Measurements from ENCODE around the gene ABCA4.
"Not testable (repeated sequence)": the region's sequence is repeated elsewhere in the genome, so short reads cannot be mapped to it uniquely, and the experiment has no call there.

The ABCA4 gene

GRCh38 chr1:93999840-94000415 lies 121.0 kb downstream of the ABCA4 start:
- no peak for DNase-seq

DNA sequence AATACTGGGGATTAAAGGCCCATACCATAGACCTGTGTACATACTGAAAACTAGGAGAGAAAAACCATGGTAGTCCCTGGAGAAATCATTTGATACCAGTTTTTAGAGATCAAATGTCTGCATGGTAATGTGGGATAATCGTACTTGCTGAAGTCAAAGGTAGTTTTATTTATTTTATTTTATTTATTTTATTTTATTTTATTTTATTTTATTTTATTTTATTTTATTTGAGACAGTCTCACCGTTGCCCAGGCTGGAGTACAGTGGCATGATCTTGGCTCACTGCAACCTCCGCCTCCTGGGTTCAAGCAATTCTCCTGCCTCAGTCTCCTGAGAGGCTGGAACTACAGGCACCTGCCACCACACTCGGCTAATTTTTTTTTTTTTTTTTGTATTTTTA lies 122.4 kb downstream of the ABCA4 start:
- DNase-seq = not testable (repeated sequence)

GRCh38 chr1:93997756-93998155 lies 123.2 kb downstream of the ABCA4 start:
- no peak for DNase-seq

DNA sequence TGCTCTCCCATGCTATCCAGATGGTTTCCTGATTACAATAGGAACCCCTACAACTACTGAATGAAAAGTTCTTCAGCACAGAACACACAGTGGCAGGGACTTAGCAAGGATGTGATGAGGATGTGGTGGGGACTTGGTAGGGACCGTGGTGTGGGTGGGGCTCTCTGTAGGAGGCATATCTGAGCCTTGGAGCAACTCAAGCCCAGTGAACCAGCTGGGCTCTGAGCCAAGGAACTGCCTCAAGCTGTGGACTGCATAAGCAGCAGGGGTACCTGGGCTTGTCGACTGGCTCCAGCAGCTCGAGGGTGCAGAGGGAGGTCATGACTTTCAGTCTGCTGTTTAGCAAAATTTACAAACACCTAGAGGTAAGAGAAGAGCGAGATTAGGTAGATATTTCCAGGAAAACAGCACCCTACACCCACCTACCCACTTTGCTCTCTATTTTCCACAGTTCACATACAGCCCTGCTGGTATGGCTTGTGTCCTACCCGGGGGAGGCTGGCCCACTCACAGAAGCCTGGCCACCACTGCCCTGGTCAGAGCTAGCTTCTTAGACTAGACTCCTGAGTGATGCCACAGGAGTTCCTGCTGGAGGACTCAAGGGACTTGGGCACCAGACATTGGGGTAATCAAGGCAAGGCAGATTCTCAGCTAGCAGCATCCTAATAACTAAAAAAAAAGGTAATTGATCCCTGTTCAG lies 125.0 kb downstream of the ABCA4 start:
- DNase-seq = no peak

GRCh38 chr1:93993731-93994130 lies 127.2 kb downstream of the ABCA4 start:
- no peak for DNase-seq

DNA sequence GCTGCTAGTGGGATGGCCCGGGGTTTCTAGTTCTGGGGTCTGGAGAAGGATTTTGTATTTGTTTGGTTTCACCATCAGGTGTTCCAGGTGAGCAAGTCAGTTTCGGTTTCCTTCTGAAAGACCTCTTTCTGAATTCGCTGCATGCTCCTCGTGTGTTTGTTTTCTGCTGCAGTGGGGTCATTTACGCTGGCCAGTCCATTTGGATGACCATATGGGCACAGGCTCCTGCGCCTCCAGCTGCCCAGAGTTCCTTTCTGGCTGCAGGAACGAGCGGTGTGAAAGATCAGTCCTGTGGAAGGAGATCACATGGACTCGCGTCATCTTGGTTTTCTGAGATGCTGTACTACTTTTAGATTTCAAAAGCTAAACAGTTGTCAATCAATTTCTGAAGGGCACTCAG lies 128.0 kb downstream of the ABCA4 start:
- no peak for DNase-seq

DNA sequence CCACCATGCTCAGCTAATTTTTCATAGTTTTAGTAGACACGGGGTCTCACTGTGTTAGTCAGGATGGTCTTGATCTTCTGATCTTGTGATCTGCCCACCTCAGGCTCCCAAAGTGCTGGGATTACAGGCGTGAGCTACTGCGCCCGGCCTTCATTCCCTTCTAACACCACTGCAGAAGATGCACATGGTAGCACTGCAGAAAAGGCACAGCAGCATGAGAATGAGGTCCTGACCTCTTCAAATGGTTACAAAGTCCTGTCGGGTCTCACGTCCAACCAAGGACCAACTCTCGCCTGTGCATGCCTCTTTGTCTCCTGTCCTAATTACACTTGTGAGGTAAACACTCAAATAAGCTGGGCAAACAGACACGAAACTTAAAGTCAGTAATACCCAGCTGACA lies 128.8 kb downstream of the ABCA4 start:
- DNase-seq = no peak

- no peak for DNase-seq
Measured at GRCh38 chr1:93991271-93991670, 129.7 kb downstream of the ABCA4 start.

GRCh38 chr1:93990477-93990876 lies 130.5 kb downstream of the ABCA4 start:
- DNase-seq = not testable (repeated sequence)

- no peak for DNase-seq
Measured at GRCh38 chr1:93990010-93990409, 130.9 kb downstream of the ABCA4 start.

DNA sequence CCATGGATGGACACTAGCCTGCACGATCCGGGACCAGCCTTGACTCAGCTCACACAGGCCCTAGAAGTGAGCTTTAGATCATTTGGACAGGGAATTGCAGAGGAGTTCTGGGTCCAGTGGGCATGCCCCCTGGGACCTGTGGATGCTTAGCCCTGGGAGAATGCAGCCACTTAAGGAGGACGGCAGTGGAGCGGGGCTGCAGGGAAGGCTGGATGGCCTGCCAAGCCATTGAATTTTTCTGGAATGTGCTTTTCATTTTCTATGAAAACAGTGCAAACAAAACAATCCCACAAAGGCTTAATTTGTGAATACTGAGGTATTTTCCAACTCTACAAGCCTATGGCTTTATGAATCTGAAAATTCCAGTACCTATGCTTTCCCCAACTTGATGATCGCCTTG lies 131.3 kb downstream of the ABCA4 start:
- no peak for DNase-seq

DNA sequence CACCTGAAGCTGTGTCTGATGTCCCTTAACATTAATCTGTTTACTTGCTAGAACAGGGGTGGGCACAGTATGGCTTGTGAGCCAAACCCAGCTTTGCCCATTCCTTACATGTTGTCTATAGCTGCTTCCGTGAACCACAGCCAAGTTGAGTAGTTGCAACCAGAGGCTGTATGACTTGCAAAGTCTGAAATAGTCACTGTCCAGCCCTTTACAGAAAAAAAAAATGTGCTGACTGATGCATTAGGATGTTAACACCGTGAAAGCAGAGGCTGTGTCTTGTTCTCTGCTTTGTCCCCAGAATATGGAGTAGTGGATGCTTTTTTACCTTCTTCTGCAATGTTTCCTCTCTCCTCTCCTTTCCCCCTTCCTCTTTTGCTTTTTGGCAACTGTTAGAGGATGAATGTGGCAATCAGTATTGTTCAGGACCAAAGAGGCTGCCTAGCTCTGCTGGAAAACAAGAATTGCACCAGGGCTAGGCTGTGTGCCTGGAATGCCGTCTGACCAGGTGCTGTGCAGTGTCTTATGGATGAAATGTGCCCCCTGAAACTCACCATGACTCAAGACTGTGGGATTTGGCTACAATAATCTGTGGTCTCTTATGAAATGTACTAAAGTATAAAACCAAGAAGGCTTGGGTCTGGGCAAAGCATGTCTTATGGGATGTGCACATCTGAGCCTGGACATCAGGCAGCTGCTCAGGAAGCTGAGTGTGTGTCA lies 132.2 kb downstream of the ABCA4 start:
- no peak for DNase-seq

DNA sequence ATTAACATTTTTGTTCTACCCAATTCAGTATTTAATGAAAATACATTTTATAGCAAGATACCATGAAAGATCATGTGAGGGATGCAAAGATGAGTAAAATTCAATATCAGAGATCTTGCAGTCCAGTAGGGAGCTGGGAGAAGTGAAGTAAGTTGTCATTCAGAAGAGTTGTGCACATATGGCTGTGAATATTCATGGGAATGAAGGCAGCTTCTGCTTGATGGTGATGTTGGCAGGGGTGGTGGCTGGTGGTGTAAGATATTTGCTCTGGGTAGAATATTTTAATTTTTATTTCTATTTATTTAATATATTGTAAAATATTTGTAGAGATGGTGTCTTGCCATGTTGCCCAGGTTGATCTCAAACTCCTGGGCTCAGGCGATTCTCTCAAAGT lies 139.7 kb downstream of the ABCA4 start:
- no peak for DNase-seq

- no peak for DNase-seq
Measured at GRCh38 chr1:93980320-93981273, 140.4 kb downstream of the ABCA4 start.

GRCh38 chr1:93979718-93980319 lies 141.1 kb downstream of the ABCA4 start:
- DNase-seq = no peak

DNA sequence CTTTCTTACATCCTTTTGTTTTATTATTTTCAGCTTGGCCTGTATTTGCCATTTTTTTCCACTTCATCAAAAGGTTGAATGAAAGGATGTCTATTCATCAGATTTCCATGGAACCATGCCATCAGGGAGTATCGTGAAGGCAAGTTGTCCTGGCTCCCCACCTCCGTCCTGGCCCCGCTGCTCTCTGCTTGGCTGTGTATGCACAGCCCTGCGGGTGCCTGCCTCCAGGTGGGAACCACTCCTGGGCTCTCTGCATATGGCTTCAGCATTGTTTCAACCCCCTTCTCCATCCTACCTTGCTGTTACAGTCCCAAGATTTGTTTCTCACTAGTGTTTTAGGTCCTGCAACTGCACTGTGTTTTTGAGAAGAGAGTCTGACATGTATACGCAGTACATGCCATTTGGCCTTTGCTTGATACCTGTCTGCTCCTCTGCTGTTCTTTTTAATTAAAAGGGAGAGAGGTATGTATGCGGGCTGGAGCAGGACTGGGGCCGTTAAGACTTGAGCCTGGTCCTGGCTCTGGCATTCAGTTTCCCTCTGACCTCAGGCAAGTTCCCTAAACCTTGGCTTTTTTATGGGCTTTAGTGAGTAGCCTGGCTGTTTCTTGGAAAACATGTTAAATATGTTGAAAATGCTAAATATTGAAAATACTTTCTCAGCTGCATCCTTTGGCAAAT lies 141.8 kb downstream of the ABCA4 start:
- no peak for DNase-seq

DNA sequence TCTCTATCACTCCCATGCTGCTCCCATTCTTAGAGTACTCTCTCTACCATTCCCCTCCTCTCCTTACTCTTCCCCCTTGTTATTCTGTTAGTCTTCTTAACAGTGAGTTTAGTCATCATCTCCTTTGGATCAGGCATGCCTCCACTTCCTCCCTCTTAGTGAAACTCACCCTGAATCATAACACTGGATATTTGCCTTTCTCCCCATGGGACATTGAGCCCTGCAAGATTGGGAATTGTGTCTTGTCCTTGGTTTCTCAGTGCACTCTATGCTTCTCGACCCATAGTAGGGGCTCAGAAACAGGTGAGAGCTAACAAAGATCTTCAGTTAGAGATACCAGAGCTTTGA lies 143.4 kb downstream of the ABCA4 start:
- DNase-seq = no peak

DNA sequence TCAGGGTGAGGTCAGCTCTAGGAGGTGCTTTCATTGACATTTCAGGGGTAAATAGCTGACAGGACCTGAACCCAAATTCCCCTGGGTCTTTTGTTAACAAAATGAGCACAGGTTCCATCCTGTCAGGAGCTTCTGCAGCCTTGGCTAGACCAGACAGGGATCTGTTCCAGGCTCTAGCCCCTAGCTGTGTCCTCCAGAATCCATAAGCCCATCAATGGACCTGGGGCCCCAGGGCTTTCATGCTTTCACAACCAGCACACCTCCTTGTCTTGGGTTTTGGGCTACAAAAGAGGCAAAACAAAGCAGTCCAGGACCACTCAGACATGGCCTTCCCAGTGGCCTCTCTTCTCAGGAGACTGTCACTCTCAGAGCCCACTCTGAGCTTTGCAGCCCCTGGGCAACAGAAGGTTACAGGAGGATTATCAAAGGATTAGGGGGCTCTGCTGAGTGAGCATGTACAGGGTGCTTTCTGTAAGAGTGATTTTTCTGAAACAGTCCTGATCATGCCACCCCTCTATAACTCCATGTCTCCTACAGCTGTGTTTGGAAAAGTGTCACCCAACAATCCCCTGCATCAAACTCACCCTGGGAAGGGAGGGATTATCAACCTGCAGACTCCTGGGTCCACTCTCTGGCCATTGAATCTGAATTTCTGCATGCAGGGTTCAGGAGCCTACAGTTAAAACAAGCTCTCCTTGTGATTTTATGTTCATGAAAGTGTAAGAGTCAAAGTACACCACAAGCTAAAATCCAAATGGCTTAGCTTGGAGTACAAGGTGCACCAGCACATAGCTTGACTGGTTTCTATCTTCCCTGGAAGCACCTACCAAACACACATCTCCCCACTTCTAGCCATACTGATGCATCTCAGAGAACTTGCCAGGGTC lies 144.0 kb downstream of the ABCA4 start:
- no peak for DNase-seq

GRCh38 chr1:93976291-93976690 lies 144.7 kb downstream of the ABCA4 start:
- DNase-seq = no peak

DNA sequence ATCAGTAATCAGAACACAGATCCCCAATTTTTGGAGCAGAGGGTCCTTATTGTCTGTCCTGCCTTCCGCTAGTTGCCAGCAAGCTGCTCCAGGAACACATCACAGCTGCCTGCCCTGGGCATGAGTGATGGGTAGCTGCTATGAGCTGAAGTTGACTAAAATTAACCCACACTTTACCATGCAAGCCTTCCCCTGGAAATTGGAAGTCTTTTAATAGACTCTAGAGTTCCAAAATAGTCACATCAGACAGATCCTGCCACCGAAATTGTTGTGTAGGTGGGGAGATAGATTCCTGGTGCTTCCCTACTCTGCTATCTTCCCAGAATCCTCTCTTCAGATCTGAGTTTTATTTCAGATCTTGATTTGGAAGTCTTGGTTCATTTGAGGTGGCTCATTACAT lies 148.6 kb downstream of the ABCA4 start:
- no peak for DNase-seq

GRCh38 chr1:93969887-93970286 lies 151.1 kb downstream of the ABCA4 start:
- DNase-seq = no peak

All from T1000 (cell line).